DND-41 (cell line): ENCODE data around the gene HOXD10.

Experiments used
- ATAC-seq: fragments of 200-7000 bp; cut with Tn5 transposase; 3 replicates; pipeline ENCODE4 v1.9.1; 2021; ENCODE audit warnings: low read depth; ENCODE audit not compliant: insufficient read depth
- DNase-seq: peaks from one replicate; pipeline ENCODE4 v3.0.0-alpha.2; 2020
- H2AFZ ChIP-seq: 2 replicates; pipeline ENCODE4 v1.6.0; 2012; ENCODE audit warnings: low read depth, low read length
- H3K27ac ChIP-seq: 2 replicates; pipeline ENCODE4 v1.5.1; 2012; ENCODE audit warnings: low read length, inconsistent platforms
- H3K27me3 ChIP-seq: fragments of 200-600 bp; sonication (generic); 2 replicates; pipeline ENCODE4 v1.6.0; 2012; ENCODE audit warnings: low read length, mild to moderate bottlenecking, inconsistent platforms; ENCODE audit not compliant: insufficient read depth, poor library complexity
- H3K36me3 ChIP-seq: 2 replicates; pipeline ENCODE4 v1.5.1; 2012; ENCODE audit warnings: low read length, inconsistent platforms; ENCODE audit not compliant: insufficient read depth
- H3K4me1 ChIP-seq: 2 replicates; pipeline ENCODE4 v1.5.1; 2012; ENCODE audit warnings: mild to moderate bottlenecking, low read length; ENCODE audit not compliant: insufficient read depth
- H3K4me2 ChIP-seq: 2 replicates; pipeline ENCODE4 v1.6.0; 2012; ENCODE audit warnings: mild to moderate bottlenecking, moderate library complexity, low read length, inconsistent platforms; ENCODE audit not compliant: insufficient read depth
- H3K4me3 ChIP-seq, 2 experiments: fragments of 200-600 bp in 1 of 2; shearing (Covaris generic) in 1 of 2; 2 replicates each; pipeline ENCODE4 v1.5.1; 2012 to 2016; ENCODE audit warnings: inconsistent platforms in 2 of 2, low read length in 2 of 2, mild to moderate bottlenecking in 2 of 2, low read depth in 1 of 2, moderate library complexity in 1 of 2
- H3K79me2 ChIP-seq: 2 replicates; pipeline ENCODE4 v1.6.0; 2012; ENCODE audit warnings: low read length, inconsistent platforms; ENCODE audit not compliant: insufficient read depth
- H3K9ac ChIP-seq: 2 replicates; pipeline ENCODE4 v1.6.0; 2012; ENCODE audit warnings: low read depth, mild to moderate bottlenecking, inconsistent platforms, low read length, moderate library complexity
- H3K9me3 ChIP-seq: 2 replicates; pipeline ENCODE4 v1.5.1; 2012; ENCODE audit warnings: low read length, moderate library complexity, mild to moderate bottlenecking, inconsistent platforms; ENCODE audit not compliant: insufficient read depth, severe bottlenecking
- H4K20me1 ChIP-seq: 2 replicates; pipeline ENCODE4 v1.6.0; 2012; ENCODE audit warnings: low read length; ENCODE audit not compliant: insufficient read depth
- CTCF ChIP-seq: IDR thresholded peaks from 2 replicates; pipeline ENCODE4 v1.5.1; 2012; ENCODE audit warnings: borderline replicate concordance, low read length, moderate library complexity, mild to moderate bottlenecking; ENCODE audit not compliant: poor library complexity, severe bottlenecking; ENCODE audit errors: extremely low read depth
- EZH2 ChIP-seq: IDR thresholded peaks from 3 replicates; pipeline ENCODE4 v1.6.1; 2012; ENCODE audit warnings: borderline replicate concordance, low read depth, mild to moderate bottlenecking, moderate library complexity, low read length, inconsistent platforms; ENCODE audit not compliant: severe bottlenecking

HOXD10 gene

DNA sequence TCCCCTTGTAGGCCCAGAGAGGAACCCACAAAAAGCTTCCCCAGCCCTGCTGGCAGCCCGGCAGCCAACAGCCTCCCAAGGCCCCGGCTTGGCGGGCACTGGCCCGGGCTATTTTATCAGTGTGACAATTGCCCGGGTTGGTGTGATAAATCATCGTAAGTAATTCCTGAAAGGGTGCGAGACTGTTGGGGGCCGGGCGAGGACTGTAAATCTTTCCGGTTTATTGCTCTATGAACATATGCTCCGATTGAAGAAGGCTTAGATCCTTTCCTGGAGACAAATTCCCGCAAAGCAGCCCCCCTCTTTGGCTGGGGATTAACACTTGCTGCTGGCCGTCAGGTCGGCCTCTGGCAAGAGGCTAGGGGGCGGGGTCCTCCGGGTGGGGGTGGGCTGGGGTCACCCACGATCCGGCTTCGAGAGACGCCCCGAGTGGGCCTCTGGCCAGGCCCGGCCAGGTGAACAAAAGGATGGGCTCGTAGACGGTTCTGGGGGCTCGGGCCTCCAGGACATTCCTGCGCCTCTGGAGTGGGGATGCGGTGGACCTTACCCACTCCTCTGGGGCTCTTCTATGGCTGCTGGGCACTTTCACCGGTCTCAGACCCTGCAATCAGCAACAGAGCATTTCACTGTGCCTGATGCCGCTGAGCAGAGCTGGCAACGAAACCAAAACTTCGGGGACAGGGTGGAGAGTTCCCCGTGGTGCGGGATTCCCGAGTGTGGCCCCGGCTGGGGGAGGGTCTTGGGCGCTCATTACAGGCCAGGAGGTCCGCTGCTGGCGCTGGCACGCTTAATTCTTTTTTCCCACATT is 42.5 kb downstream of the HOXD10 start:
- no peak for TF ChIP-seq EZH2
- no peak for TF ChIP-seq CTCF
- Histone ChIP-seq H3K9me3 (no peaks in the 10 kb centered on the region), H3K27ac (no peak overlapping the region), H3K4me1 (no peaks in the 10 kb centered on the region), H3K27me3 (peaks cover 4% of the 10 kb centered on the region), H3K4me2 (no peak overlapping the region), H3K9ac (no peak overlapping the region), H3K36me3 (no peaks in the 10 kb centered on the region), H4K20me1 (no peaks in the 10 kb centered on the region), H2AFZ (no peak overlapping the region), H3K4me3 (no peak overlapping the region), H3K79me2 (no peaks in the 10 kb centered on the region)
- ATAC-seq (no peak), DNase-seq (no peak)

- Histone ChIP-seq H3K27me3 (peaks cover 4% of the 10 kb centered on the region), H3K9me3 (no peaks in the 10 kb centered on the region), H3K4me1 (no peaks in the 10 kb centered on the region), H3K9ac (no peak overlapping the region), H3K4me3 (no peak overlapping the region), H2AFZ (no peak overlapping the region), H3K27ac (no peak overlapping the region), H3K36me3 (no peaks in the 10 kb centered on the region), H3K79me2 (no peaks in the 10 kb centered on the region), H4K20me1 (no peaks in the 10 kb centered on the region), H3K4me2 (no peak overlapping the region)
- TF ChIP-seq CTCF (no peak), EZH2 (no peak)
- no peak for DNase-seq
- no peak for ATAC-seq
Measured at GRCh38 chr2:176159663-176160250, 43.2 kb downstream of the HOXD10 start.

DNA sequence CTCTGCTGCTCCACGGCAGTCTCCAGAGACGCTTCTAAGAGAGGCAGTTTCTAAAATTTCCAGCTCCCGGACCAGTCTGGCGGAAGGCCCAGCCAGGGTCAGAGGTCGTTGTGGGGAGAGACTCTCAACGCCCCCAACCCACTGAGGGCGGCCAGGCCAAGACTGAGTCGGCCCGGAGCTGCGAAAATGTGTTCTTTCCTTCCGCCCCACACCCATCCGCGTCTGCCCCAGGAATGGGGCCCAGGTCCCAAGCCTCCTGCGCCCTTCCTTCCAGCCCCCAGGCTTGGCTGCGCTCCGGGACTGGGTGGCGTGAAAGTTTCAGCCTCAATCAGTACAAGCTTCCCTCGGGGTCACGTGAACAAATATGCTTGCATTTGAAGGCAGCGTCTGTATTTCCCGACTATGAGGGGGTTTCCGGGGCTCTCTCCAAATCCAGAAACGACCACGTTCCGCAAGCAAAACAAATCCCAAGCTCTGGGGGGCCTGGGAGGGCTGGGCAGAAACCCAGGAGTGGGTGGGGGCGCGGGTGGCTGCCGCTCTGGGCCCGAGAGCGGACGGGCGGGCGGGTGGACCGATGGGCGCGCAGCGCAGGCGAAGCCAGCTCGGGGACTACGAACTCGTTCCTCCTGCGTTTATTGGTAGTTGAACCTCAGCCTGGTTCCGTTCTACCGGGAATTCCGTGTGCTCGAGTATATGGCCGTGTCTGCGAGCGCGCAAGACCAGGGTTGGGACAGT is 43.8 kb downstream of the HOXD10 start:
- no peaks in the 10 kb centered on the region for H3K4me1 ChIP-seq
- no peaks in the 10 kb centered on the region for H3K79me2 ChIP-seq
- no peak overlapping the region for H3K9ac ChIP-seq
- no peak for ATAC-seq
- no peak overlapping the region for H3K27ac ChIP-seq
- H3K4me2 ChIP-seq: no peak overlapping the region
- no peaks in the 10 kb centered on the region for H3K36me3 ChIP-seq
- no peaks in the 10 kb centered on the region for H4K20me1 ChIP-seq
- no peak overlapping the region for H2AFZ ChIP-seq
- DNase-seq: no peak
- no peaks in the 10 kb centered on the region for H3K27me3 ChIP-seq
- no peaks in the 10 kb centered on the region for H3K9me3 ChIP-seq
- TF ChIP-seq CTCF: no peak
- no peak for TF ChIP-seq EZH2
- no peak overlapping the region for H3K4me3 ChIP-seq
